K562 (cell line): ENCODE measurements around the gene PAN3. TPM values are rescaled to one million over a fixed set of nuclear protein-coding genes. Genes with fewer than 3 reads are reported as not detected.

Experiments
- ATAC-seq: fragments of 200-7000 bp; cut with Tn5 transposase; 3 replicates; pipeline ENCODE4 v1.9.1; 2020; ENCODE audit warnings: moderate library complexity
- BruUV-seq: library from RNA; stranded (reverse); fragments of 400-500 nt; replicated peaks from 2 replicates; lab custom pipeline; 2021; lab: Mats Ljungman, UMichigan
- CTCF ChIA-PET: fragments of 300-600 bp; formaldehyde crosslinking; extraction: SDS; loops from one replicate; lab custom pipeline; 2021; ENCODE audit warnings: low intra/inter-chr PET ratio; lab: Yijun Ruan, JAX
- POLR2A ChIA-PET: fragments of 300-600, 350-650 bp; sonication (Branson Sonifier 250); formaldehyde crosslinking; extraction: SDS; loops from one replicate; lab custom pipeline; 2021; ENCODE audit warnings: antibody characterized with exemption, inconsistent platforms; lab: Yijun Ruan, JAX
- DNase-seq, 4 experiments: peaks; one replicate each; pipeline versions ENCODE4 v3.0.0 to v3.0.0-alpha.2; 2011 to 2018; ENCODE audit warnings: low spot score in 3 of 4, mixed read lengths in 3 of 4; ENCODE audit errors: extremely low read depth in 1 of 4
- FAIRE-seq: peaks from 2 replicates; lab custom pipeline; 2011; peaks lifted over from hg19 to GRCh38; lab: Jason Lieb, UNC
- H2AFZ ChIP-seq: 2 replicates; pipeline ENCODE4 v1.6.0; 2011; ENCODE audit warnings: low read depth, low read length, control low read depth, inconsistent platforms
- H3K27ac ChIP-seq: fragments of 200-600 bp; 3 replicates; pipeline ENCODE4 v1.8.0; 2011; ENCODE audit warnings: low read depth, mild to moderate bottlenecking, control low read depth, inconsistent platforms, low read length, moderate library complexity, mixed read lengths; ENCODE audit errors: extremely low read depth
- H3K27me3 ChIP-seq, 2 experiments: fragments of 300-600 bp in 1 of 2; 2 replicates in 1 of 2; 3 replicates in 1 of 2; pipeline versions ENCODE4 v1.6.0 to v1.8.0; 2011; ENCODE audit warnings: inconsistent platforms in 2 of 2, low read length in 2 of 2, mild to moderate bottlenecking in 1 of 2, mixed read lengths in 1 of 2, moderate library complexity in 1 of 2; ENCODE audit not compliant: control insufficient read depth in 2 of 2, insufficient read depth in 2 of 2
- H3K36me3 ChIP-seq: fragments of 300-600 bp; 3 replicates; pipeline ENCODE4 v1.8.0; 2011; ENCODE audit warnings: mild to moderate bottlenecking, low read length, inconsistent platforms; ENCODE audit not compliant: control insufficient read depth, insufficient read depth
- H3K4me1 ChIP-seq, 2 experiments: fragments of 200-600 bp in 1 of 2; replicated peaks in 1 of 2; 2 replicates in 1 of 2; 3 replicates in 1 of 2; pipeline versions ENCODE4 v1.5.1 to v1.8.0; 2011; ENCODE audit warnings: inconsistent platforms in 2 of 2, low read length in 2 of 2, mild to moderate bottlenecking in 1 of 2, mixed read lengths in 1 of 2, moderate library complexity in 1 of 2; ENCODE audit not compliant: control insufficient read depth in 2 of 2, insufficient read depth in 2 of 2
- H3K4me2 ChIP-seq: 2 replicates; pipeline ENCODE4 v1.6.1; 2011; ENCODE audit warnings: low read length, control low read depth, inconsistent platforms, mixed read lengths; ENCODE audit not compliant: insufficient read depth
- H3K4me3 ChIP-seq: fragments of 200-600 bp; sonication (generic), shearing (Covaris generic); 2 replicates; pipeline ENCODE4 v1.5.1; 2016; ENCODE audit warnings: control low read depth, inconsistent platforms
- H3K79me2 ChIP-seq: fragments of 200-600 bp; 3 replicates; pipeline ENCODE4 v1.8.0; 2011; ENCODE audit warnings: low read length, inconsistent platforms; ENCODE audit not compliant: control insufficient read depth, insufficient read depth
- H3K9ac ChIP-seq, 2 experiments: 2 replicates each; pipeline versions ENCODE4 v1.6.0 to v1.6.1; 2011; ENCODE audit warnings: low read depth in 2 of 2, low read length in 2 of 2, control low read depth in 1 of 2, inconsistent platforms in 1 of 2, mild to moderate bottlenecking in 1 of 2, mixed read lengths in 1 of 2; ENCODE audit not compliant: insufficient read depth in 1 of 2
- H3K9me1 ChIP-seq: one replicate; pipeline ENCODE4 v1.6.0; 2011; ENCODE audit warnings: inconsistent platforms, mild to moderate bottlenecking, low read length, moderate library complexity; ENCODE audit not compliant: control insufficient read depth, insufficient read depth
- H3K9me3 ChIP-seq: replicated peaks from 2 replicates; pipeline ENCODE4 v1.5.1; 2011; ENCODE audit warnings: low read depth, low read length, inconsistent platforms; ENCODE audit not compliant: control insufficient read depth, insufficient read depth
- H4K20me1 ChIP-seq: replicated peaks from 2 replicates; pipeline ENCODE4 v1.6.1; 2011; ENCODE audit warnings: low read length, inconsistent platforms, mixed read lengths; ENCODE audit not compliant: control insufficient read depth, insufficient read depth
- CBX2 ChIP-seq: fragments of 200-600 bp; sonication (generic); IDR thresholded peaks from one replicate; pipeline ENCODE4 v1.6.1; 2012; ENCODE audit warnings: mild to moderate bottlenecking, low read length, inconsistent platforms; ENCODE audit not compliant: insufficient read depth, poor library complexity, severe bottlenecking
- CBX8 ChIP-seq: fragments of 200-600 bp; sonication (generic); IDR thresholded peaks from 2 replicates; pipeline ENCODE4 v1.6.1; 2012; ENCODE audit warnings: borderline replicate concordance, mixed run types, low read depth, mild to moderate bottlenecking, moderate library complexity, mixed read lengths, low read length, control low read depth, inconsistent platforms; ENCODE audit not compliant: poor library complexity, severe bottlenecking; ENCODE audit errors: extremely low read depth
- GABPB2 ChIP-seq: fragments of 250-450 bp; sonication (Bioruptor Pico); conservative IDR thresholded peaks from 2 replicates; pipeline ENCODE4 v1.5.1; 2021; ENCODE audit warnings: mild to moderate bottlenecking
- NFE2L1 ChIP-seq: fragments of 450-650 bp; IDR thresholded peaks from 2 replicates; pipeline ENCODE4 v1.6.1; 2016; ENCODE audit warnings: missing genetic modification characterization, low read depth, mild to moderate bottlenecking, missing compliant biosample characterization, moderate library complexity, borderline replicate concordance
- XRCC3 ChIP-seq: fragments of 450-650 bp; IDR thresholded peaks from 2 replicates; pipeline ENCODE4 v1.6.1; 2017; ENCODE audit warnings: mild to moderate bottlenecking, moderate library complexity
- WGBS: fragments of 100-300 bp; shearing (Covaris generic); methylation state at CpG from one replicate; pipeline ENCODE4 v1.1.6; 2016; ENCODE audit warnings: low coverage, mixed read lengths; ENCODE audit not compliant: insufficient coverage; ENCODE audit errors: missing lambda C conversion rate; 5-methylcytosine and 5-hydroxymethylcytosine counted together
- in situ Hi-C: fragments of 300-500 bp; cut with MboI; formaldehyde crosslinking; loops from 4 replicates; pipeline ENCODE4 v1.15.0; 2018; ENCODE audit warnings: inconsistent platforms, mixed read lengths
- intact Hi-C: fragments of 100-400 bp; cut with micrococcal nuclease; formaldehyde crosslinking; loops from 2 replicates; pipeline ENCODE4 v1.14.2; 2022
- polyA plus RNA-seq, 8 experiments: library from polyadenylated mRNA; depleted of rRNA in 4 of 8; stranded (reverse) in 5 of 8; unstranded in 3 of 8; fragments of >200 nt; fragmentation: Nextera tagmentation in 2 of 8; fragmentation: Illumina TruSeq in 1 of 8; extraction: Ambion mirVana in 2 of 8; extraction: Trizol in 1 of 8; gene quantifications; 2 replicates each; pipeline versions ENCODE4 v1.2.1 to v1.2.3, GENCODE V29; 2011 to 2014; ENCODE audit warnings: inconsistent platforms in 1 of 8, missing spikeins in 1 of 8
- total RNA-seq, 7 experiments: library from RNA; depleted of rRNA in 6 of 7; stranded (reverse); fragments of >200 nt in 6 of 7; fragmentation: Illumina TruSeq in 2 of 7; extraction: Trizol in 2 of 7; gene quantifications; 2 replicates each; pipeline versions ENCODE4 v1.2.1 to v1.2.3, GENCODE V29; 2011 to 2021; ENCODE audit warnings: low replicate concordance in 1 of 7

The PAN3 gene
- total and polyA plus RNA-seq, 9 of the 15 experiments (the other 6 are each of a cell fraction or from before 2014, with no cell fraction given) = 7.2 to 19.9 (median 11.6) TPM

GRCh38 chr13:28099396-28100149 is 38.8 kb upstream of the PAN3 start:
- no peaks in the 10 kb centered on the region for H4K20me1 ChIP-seq
- WGBS = 15% methylated on average over 16 of the region's 35 CpGs
- no peak overlapping the region for H2AFZ ChIP-seq
- no peak for ATAC-seq
- POLR2A ChIA-PET = no interaction called here
- no peaks in the 10 kb centered on the region for H3K9me1 ChIP-seq
- no peak for DNase-seq
- no peak overlapping the region for H3K4me2 ChIP-seq
- CTCF ChIA-PET = no interaction called here
- intact Hi-C loops = no loop called here
- H3K79me2 ChIP-seq = no peaks in the 10 kb centered on the region
- in situ Hi-C loops = no loop called here
- no peaks in the 10 kb centered on the region for H3K9me3 ChIP-seq
- no peak overlapping the region for H3K4me3 ChIP-seq
- BruUV-seq = no TSS peak
- H3K9ac ChIP-seq = no peak overlapping the region
- H3K27me3 ChIP-seq = peaks cover 21 to 24% of the 10 kb centered on the region in 2 experiments
- TF ChIP-seq XRCC3 = no peak
- no peak for TF ChIP-seq NFE2L1 (tag)
- TF ChIP-seq CBX8 = no peak
- TF ChIP-seq GABPB2 (CRISPR knock-in tag) = no peak
- peak; percentile 78 for TF ChIP-seq CBX2
- H3K4me1 ChIP-seq = peaks cover 0 to 11% of the 10 kb centered on the region in 2 experiments; a peak in 2 of 5 replicates
- H3K27ac ChIP-seq = no peak overlapping the region
- FAIRE-seq = no peak
- H3K36me3 ChIP-seq = no peaks in the 10 kb centered on the region
